DMS153 treated with DMSO at 0.1 percent for 48 hours (cell line): ENCODE measurements around the gene ACOT11.
A peak's percentile ranks its signal among the peaks of the same experiment; 100 is the strongest.
"Not testable (repeated sequence)": the region's sequence is repeated elsewhere in the genome, so short reads cannot be mapped to it uniquely, and the experiment has no call there.

Source experiments
- DNase-seq: peaks from one replicate; lab custom pipeline; 2025; ENCODE audit not compliant: unreplicated experiment; lab: John Stamatoyannopoulos, UW

ACOT11 gene

GRCh38 chr1:54547601-54548388 is at the start of gene ACOT11:
Gene ACOT11, plus strand, starts transcription at chr1:54548228. Its CDS starts 82 bp downstream, at chr1:54548310.
- peak; percentile 45 for DNase-seq

- no peak for DNase-seq
These were observed 49.5 kb upstream of the ACOT11 start for GRCh38 chr1:54498383-54499096.

GRCh38 chr1:54499097-54499359 is 49.0 kb upstream of the ACOT11 start:
- DNase-seq = no peak

DNA sequence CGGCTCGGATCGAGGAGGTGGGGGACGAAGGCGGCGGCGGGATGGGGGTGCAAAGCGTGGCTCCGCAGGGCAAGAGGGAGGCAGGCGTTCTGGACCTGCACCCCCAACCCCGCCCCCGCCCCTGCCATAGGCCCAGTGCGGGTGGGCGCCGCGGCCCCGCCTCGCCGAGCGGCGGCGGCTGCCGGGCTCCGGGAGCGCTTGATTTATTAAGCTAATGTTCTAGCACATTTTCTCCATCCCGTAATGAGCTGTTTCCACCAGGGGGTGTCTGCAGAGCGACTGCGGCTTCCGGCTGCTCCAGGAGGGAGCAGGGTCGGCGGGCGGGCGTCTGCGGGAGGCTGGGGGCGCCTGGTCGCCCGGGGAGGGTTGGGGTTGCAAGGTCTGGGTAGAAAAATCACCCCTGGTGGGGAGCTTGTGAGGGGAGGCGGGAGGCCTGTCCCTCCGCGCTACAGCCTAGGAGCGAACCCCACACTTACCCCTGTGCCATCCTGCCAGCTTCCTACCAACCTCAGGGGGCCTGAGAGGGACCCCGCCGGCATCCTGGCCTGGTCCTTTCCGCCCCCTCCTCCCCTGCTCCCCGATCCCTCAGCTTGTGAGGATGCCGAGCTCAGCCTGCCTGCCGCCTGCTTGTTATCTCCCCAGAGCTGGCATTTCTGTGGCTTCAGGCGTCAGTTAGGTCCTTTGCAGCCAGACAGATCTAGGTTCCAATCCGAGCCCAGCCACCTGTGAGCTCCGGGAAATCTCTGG is 48.5 kb upstream of the ACOT11 start:
- no peak for DNase-seq

DNA sequence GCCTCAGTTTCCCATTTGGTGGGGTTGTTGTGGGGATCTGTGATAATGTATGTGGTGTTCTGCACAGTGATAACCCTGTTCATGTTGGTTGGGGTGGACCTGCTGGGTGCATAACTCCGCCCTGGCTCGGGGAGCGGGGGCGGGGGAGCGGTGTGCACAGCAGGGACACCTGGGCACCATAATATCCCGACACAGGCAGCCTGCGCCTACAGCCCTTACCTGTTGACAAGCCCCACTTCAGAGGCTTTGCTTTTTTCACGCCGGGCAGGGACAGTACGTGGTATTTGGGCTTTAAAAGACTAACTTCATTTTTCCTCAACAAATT is 48.0 kb upstream of the ACOT11 start:
- DNase-seq = no peak

GRCh38 chr1:54501849-54502248 is 46.2 kb upstream of the ACOT11 start:
- DNase-seq = no peak

GRCh38 chr1:54502342-54502741 is 45.7 kb upstream of the ACOT11 start:
- no peak for DNase-seq

GRCh38 chr1:54506594-54506993 is 41.4 kb upstream of the ACOT11 start:
- no peak for DNase-seq

DNA sequence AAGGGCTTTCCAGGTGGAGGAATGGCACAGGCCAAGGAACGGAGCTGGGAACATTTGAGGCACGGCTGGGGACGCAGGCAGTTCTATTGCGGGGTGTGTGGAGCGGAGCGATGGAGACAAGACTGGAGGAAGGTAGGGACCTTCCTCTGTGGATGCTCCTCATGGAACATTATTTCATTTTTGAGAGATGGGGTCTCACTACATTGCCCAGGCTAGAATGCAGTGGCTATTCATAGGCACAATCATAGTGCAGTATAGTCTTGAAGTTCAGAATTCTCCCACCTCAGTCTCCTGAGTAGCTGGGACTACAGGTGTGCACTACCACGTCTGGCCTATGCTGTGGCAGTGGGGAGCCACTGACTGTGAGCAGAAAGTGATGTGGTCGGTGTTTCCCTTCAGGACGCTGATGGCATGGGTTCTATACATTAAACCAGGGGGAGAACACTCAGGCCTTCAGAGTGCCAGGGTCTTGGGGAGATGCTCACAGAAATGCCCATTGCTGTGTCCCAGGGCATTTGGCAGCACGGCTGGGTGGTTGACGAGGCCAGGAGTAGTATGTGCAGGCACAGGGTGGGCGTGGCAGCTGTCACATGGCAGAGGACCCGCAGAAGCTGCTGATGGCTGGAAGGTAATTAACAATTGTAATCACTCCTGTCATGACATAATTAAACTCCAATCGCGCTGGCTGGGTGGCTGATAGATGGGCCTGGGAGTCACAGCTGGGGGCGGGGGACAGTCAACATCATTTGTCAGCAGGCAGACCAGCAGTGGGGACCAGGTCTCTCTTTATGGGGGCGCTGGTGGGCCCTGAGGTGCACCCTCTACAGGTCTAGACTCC is 40.8 kb upstream of the ACOT11 start:
- no peak for DNase-seq

DNA sequence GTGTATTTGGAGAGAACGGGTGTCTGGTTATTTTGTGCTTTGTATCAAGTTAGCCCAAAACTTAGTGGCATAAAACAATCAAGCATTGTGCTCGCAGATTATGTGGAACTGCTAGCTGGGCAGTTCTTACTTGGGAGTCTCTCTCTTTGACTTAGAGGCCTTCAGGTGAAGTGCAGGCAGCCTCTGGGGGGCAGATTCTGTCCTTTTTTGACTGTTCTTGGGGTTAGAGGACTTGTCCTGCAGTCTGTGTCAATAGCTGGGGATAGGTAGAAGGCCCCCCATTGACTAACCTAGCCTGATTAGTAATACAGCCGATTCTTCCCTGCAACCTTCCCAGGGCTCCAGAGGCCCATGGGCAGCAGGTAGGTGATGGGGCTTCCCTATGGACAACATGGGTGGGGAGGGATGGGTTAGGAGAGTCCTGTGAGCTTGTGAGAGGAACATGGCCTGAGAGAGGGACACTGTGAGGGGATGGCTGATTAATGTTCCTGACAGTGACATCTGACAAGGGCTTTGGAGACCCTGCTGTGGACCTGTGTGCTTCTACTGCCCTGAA is 37.2 kb upstream of the ACOT11 start:
- no peak for DNase-seq

- DNase-seq = not testable (repeated sequence)
These were observed 34.0 kb upstream of the ACOT11 start for GRCh38 chr1:54513921-54514580.

- DNase-seq = no peak
These were observed 31.6 kb upstream of the ACOT11 start for GRCh38 chr1:54516249-54516920.

- no peak for DNase-seq
These were observed 30.5 kb upstream of the ACOT11 start for GRCh38 chr1:54517496-54517895.

- no peak for DNase-seq
These were observed 29.5 kb upstream of the ACOT11 start for GRCh38 chr1:54518489-54518888.

DNA sequence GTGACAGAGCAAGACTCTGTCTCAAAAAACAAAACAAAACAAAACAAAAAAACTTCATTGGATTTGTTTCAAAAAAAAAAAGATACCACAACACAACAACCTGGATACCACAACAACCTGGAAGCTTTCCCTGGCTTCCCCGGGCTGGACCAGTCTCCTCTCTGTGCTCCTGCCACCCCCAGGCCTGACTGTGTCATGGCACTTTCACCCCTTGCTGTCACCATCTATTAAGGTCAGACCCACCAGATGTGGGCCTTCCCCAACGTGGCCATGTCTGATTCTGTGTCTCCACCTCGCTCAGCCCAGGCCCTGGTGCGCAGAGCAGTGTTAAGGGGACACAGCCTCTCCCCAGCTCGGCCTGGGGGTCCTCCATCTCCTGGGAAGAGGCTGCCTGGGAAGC is 28.3 kb upstream of the ACOT11 start:
- DNase-seq = no peak

GRCh38 chr1:54520631-54521321 is 27.3 kb upstream of the ACOT11 start:
- DNase-seq = no peak

DNA sequence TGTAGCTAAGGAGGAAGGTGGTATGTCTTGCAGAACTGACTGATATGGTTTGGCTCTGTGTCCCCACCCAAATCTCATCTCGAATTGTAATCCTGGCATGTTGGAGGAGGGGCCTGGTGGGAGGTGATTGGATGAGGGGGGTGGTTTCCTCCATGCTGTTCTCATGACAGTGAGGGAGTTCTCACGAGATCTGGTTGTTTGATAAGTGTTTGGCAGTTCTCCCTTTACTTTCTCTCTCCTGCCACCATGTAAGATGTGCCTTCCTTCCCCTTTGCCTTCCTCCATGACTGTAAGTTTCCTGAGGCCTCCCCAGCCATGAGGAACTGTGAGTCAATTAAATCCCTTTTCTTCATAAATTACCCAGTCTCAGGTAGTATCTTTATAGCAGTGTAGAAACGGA is 21.5 kb upstream of the ACOT11 start:
- not testable (repeated sequence) for DNase-seq

DNA sequence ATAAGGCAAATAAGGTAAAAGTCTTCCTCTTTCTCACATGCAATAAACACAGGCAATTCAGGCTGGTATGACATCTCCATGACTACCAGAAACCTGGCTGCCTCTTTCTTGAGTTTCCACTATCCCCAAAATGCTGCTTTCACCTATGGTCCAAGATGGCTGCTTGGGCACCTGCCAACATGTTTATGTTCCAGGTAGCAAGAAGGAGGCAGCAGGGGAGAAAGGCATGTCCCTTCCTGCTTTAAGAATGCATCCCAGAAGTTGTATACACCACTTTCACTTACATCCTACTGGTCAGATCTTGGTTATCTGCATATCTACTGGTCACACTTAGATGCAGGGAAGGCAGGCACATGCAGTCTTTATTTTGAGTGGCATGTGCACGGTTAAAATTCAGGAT is 19.4 kb upstream of the ACOT11 start:
- no peak for DNase-seq

DNA sequence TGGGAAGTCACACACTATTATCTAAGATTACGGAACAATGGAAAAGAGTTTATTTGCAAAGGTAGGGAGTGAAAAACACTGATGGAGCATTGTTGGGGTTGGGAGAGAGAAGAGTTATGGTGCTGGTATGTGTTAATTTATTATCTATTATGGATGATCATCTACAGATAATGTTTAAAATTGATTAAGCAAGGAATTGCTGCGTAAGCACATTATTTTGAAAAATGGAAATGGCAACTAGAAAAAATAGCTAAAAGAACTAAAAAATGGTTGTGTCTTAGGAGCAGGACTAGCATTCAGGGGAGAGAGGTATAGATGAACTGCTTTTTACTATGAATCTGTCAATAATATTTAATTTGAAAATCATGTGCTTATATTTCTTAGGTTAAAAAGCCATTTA is 16.0 kb upstream of the ACOT11 start:
- no peak for DNase-seq
